ENCODE data around the gene COL25A1. TPM values are rescaled to one million over a fixed set of nuclear protein-coding genes. Genes with fewer than 3 reads are reported as not detected.

The COL25A1 gene
- total and polyA plus RNA-seq, 4 experiments from 2014 or later = 0.06 to 0.55 (median 0.44) TPM; not detected in 1

DNA sequence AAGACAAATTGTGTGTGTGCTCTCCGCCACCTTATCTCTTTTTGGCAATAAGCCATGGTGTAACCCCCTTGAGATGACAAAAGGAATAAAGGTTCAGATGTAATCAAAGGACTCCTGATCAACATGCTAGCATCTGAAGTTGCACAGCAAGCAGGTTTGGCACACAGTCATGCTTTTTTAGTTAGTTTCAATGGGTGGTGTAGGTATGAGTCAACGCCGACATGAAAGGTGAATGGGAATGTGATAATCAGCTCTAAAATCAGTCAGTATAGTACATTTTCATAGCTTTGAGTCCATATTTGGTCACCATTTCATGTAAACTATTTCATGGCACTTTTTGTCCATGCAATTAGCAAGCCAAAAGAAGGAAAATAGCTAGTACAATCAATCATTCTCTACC, 489.2 kb downstream of the COL25A1 start:
- intact Hi-C loops (cut with micrococcal nuclease) = no loop called here
- Mint-ChIP-seq H3K4me1 (peaks cover 0 to 2% (median 0%) of the 10 kb centered on the region in 4 donors), H3K36me3 (no peaks in the 10 kb centered on the region)

DNA sequence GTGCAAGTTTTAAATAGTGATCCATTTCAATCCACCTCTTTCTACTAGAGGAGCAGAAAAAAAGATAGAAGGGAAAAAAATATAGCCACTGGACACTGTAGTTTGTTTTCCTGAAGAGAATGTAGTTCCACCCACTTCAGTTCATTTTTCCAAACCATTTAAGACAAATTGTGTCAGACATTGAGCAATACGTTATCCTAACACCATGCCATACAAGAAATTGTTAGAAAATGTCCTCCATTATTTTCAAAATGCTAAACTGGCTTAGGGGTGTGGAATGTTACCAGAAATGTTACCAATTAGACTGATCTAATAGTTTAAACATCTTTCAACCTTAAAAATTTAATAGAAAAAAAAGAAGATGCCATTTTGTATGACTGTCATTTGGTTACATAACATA, 491.0 kb downstream of the COL25A1 start:
- Histone ChIP-seq H3K9me3 (ENCODE audit: control insufficient read depth in 1 of 2, low read length in 2 of 2) (no peaks in the 10 kb centered on the region), H3K4me3 (ENCODE audit: low read length in 2 of 2) (no peak overlapping the region), H3K27me3 (ENCODE audit: insufficient read depth, low read length) (no peaks in the 10 kb centered on the region), H3K36me3 (ENCODE audit: insufficient read depth, low read length) (no peaks in the 10 kb centered on the region), H3K4me1 (ENCODE audit: insufficient read depth, low read length) (no peaks in the 10 kb centered on the region), H3K27ac (ENCODE audit: low read depth, low read length) (no peak overlapping the region)
- Mint-ChIP-seq H3K27ac (no peak overlapping the region), H3K36me3 (no peaks in the 10 kb centered on the region), H3K27me3 (peaks cover 11 to 14% of the 10 kb centered on the region in 2 donors), H3K4me1 (peaks cover 0 to 4% (median under 1%) of the 10 kb centered on the region in 4 donors), H3K4me3 (no peak overlapping the region), H3K9me3 (no peaks in the 10 kb centered on the region)
- CTCF ChIA-PET (ENCODE audit: partially characterized antibody) = no interaction called here
- POLR2A ChIA-PET (ENCODE audit: partially characterized antibody) = no interaction called here
- DNase-seq = no peak
- intact Hi-C loops (cut with micrococcal nuclease) = no loop called here

More for the DNA sequence above, 489.2 kb downstream of the COL25A1 start:
- Histone ChIP-seq H3K27me3 (ENCODE audit: insufficient read depth, low read length) (no peaks in the 10 kb centered on the region), H3K36me3 (ENCODE audit: insufficient read depth, low read length) (no peaks in the 10 kb centered on the region), H3K4me3 (ENCODE audit: low read length in 2 of 2) (no peak overlapping the region), H3K27ac (ENCODE audit: low read depth, low read length) (no peak overlapping the region), H3K4me1 (ENCODE audit: insufficient read depth, low read length) (no peaks in the 10 kb centered on the region), H3K9me3 (ENCODE audit: control insufficient read depth in 1 of 2, low read length in 2 of 2) (no peaks in the 10 kb centered on the region)
- no peak for DNase-seq
- CTCF ChIA-PET (ENCODE audit: partially characterized antibody) = no interaction called here
- Mint-ChIP-seq H3K27me3 (peaks cover 4 to 8% of the 10 kb centered on the region in 2 donors), H3K4me3 (no peak overlapping the region), H3K27ac (no peak overlapping the region), H3K9me3 (no peaks in the 10 kb centered on the region)
- POLR2A ChIA-PET (ENCODE audit: partially characterized antibody) = no interaction called here

DNA sequence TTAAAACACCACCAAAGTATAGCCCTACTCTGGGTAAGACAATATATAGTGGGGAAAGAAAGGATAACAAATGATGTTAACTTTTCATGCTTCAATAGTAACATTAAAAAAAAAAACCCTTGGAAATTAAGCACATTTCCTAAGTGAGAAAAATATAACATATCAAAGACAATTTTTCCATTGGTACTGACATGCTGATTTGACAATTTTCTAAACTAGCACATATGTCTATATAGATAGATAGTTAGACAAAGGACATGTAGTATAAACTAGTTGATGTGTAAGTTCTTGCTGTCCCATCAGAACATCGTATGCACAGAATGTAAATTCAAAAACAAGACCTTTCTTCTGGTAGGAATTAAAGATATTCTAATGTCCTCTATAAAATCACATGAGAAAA, 492.4 kb downstream of the COL25A1 start:
- H3K4me3 Mint-ChIP-seq = no peak overlapping the region
- peaks cover 0 to 4% (median under 1%) of the 10 kb centered on the region in 4 donors for H3K4me1 Mint-ChIP-seq
- intact Hi-C loops (cut with micrococcal nuclease) = no loop called here
- no peak overlapping the region for H3K27ac ChIP-seq (ENCODE audit: low read depth, low read length)
- H3K36me3 Mint-ChIP-seq = no peaks in the 10 kb centered on the region
- H3K27me3 ChIP-seq (ENCODE audit: insufficient read depth, low read length) = no peaks in the 10 kb centered on the region
- H3K27me3 Mint-ChIP-seq = peaks cover 11 to 13% of the 10 kb centered on the region in 2 donors
- ChIA-PET CTCF (ENCODE audit: partially characterized antibody) (no interaction called here), POLR2A (ENCODE audit: partially characterized antibody) (no interaction called here)
- no peaks in the 10 kb centered on the region for H3K36me3 ChIP-seq (ENCODE audit: insufficient read depth, low read length)
- no peaks in the 10 kb centered on the region for H3K9me3 ChIP-seq (ENCODE audit: control insufficient read depth in 1 of 2, low read length in 2 of 2)
- no peak overlapping the region for H3K4me3 ChIP-seq (ENCODE audit: low read length in 2 of 2)
- no peaks in the 10 kb centered on the region for H3K4me1 ChIP-seq (ENCODE audit: insufficient read depth, low read length)
- DNase-seq = no peak
- no peak overlapping the region for H3K27ac Mint-ChIP-seq
- no peaks in the 10 kb centered on the region for H3K9me3 Mint-ChIP-seq

DNA sequence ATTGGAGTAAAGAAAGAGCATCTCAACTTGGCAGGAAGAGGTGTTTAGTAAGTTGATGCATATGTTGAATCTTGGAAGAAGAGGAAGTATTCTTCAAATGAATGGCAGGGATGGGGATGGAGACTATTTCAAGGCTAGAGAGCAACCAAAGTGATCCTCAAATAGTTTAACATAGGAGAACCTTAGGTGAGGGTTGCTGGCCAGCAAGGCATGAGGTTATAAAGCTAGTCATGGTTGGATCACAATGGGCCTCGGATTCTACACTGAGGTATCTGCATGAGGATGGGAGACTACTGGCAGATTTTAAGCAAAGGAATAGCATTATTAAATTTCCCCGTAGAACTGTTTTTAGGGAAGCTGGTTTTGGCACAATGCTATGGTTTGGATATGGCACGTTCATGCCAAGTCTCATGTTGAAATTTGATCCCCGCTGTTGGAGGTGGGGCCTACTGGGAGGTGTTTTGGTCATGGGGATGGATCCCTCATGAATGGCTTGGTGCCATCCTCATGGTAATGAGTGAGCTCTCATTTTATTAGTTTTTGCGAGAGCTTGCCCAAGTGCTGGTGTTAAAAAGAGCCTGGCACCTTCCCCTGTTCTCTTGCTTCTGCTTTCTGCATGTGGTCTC, 497.7 kb downstream of the COL25A1 start:
- CTCF ChIA-PET (ENCODE audit: partially characterized antibody) = no interaction called here
- peaks cover 8% of the 10 kb centered on the region in 2 donors for H3K27me3 Mint-ChIP-seq

DNA sequence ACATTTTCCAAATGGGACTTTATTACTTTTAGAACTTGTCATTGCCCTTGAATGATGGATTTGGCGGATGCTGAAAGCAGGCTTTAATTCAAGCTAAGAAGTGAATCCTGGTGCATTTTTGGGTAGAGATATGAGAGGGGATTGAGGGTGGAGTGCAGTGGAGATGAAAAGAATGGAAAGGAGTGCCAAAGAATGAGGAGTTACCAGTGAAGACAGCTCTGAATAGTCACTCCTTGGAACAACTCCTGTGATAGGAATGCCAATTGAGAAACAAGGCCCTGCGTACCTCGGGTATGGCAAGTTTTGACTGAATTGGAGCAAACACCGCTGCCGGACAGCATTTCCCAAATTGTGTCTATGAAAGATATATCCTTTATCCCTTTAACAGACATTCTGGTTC, 503.2 kb downstream of the COL25A1 start:
- intact Hi-C loops (cut with micrococcal nuclease) = no loop called here

More for the DNA sequence above, 497.7 kb downstream of the COL25A1 start:
- intact Hi-C loops (cut with micrococcal nuclease) = no loop called here
- Mint-ChIP-seq H3K27ac (no peak overlapping the region), H3K4me3 (no peak overlapping the region), H3K9me3 (no peaks in the 10 kb centered on the region), H3K36me3 (no peaks in the 10 kb centered on the region), H3K4me1 (peaks cover 0 to 4% (median 0%) of the 10 kb centered on the region in 4 donors)
- H3K36me3 ChIP-seq (ENCODE audit: insufficient read depth, low read length) = no peaks in the 10 kb centered on the region
- H3K4me1 ChIP-seq (ENCODE audit: insufficient read depth, low read length) = no peaks in the 10 kb centered on the region
- H3K27ac ChIP-seq (ENCODE audit: low read depth, low read length) = no peak overlapping the region
- H3K4me3 ChIP-seq (ENCODE audit: low read length in 2 of 2) = no peak overlapping the region
- POLR2A ChIA-PET (ENCODE audit: partially characterized antibody) = no interaction called here
- DNase-seq = no peak
- no peaks in the 10 kb centered on the region for H3K9me3 ChIP-seq (ENCODE audit: control insufficient read depth in 1 of 2, low read length in 2 of 2)
- no peaks in the 10 kb centered on the region for H3K27me3 ChIP-seq (ENCODE audit: insufficient read depth, low read length)

DNA sequence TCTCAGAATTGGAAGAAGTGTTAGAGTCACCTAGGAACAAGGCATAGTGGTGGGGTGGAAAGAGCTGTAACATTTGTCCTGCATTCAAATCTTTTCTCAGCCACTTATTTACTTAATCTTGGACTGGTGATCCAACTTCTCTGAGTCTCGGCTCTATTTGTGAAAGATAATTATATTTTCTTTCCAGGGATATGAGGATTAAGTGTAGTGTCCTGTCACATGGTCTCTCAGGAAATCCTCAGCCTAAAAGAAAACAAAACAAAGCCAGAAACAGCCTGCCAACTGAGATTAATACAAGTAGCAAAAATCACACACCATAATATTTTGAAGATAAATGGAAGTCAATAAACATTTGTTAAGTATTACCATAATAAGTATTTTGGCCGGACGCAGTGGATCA, 506.3 kb downstream of the COL25A1 start:
- POLR2A ChIA-PET (ENCODE audit: partially characterized antibody) = no interaction called here

More for the DNA sequence above, 503.2 kb downstream of the COL25A1 start:
- no peak overlapping the region for H3K4me3 Mint-ChIP-seq
- H3K27me3 ChIP-seq (ENCODE audit: insufficient read depth, low read length) = no peaks in the 10 kb centered on the region
- H3K27me3 Mint-ChIP-seq = peaks cover 0 to 5% of the 10 kb centered on the region in 2 donors
- DNase-seq = no peak
- no peak overlapping the region for H3K4me3 ChIP-seq (ENCODE audit: low read length in 2 of 2)
- H3K27ac Mint-ChIP-seq = no peak overlapping the region
- ChIA-PET POLR2A (ENCODE audit: partially characterized antibody) (no interaction called here), CTCF (ENCODE audit: partially characterized antibody) (no interaction called here)
- H3K4me1 ChIP-seq (ENCODE audit: insufficient read depth, low read length) = no peaks in the 10 kb centered on the region
- H3K27ac ChIP-seq (ENCODE audit: low read depth, low read length) = no peak overlapping the region
- no peaks in the 10 kb centered on the region for H3K36me3 Mint-ChIP-seq
- no peaks in the 10 kb centered on the region for H3K9me3 Mint-ChIP-seq
- no peaks in the 10 kb centered on the region for H3K4me1 Mint-ChIP-seq
- no peaks in the 10 kb centered on the region for H3K36me3 ChIP-seq (ENCODE audit: insufficient read depth, low read length)
- no peaks in the 10 kb centered on the region for H3K9me3 ChIP-seq (ENCODE audit: control insufficient read depth in 1 of 2, low read length in 2 of 2)

DNA sequence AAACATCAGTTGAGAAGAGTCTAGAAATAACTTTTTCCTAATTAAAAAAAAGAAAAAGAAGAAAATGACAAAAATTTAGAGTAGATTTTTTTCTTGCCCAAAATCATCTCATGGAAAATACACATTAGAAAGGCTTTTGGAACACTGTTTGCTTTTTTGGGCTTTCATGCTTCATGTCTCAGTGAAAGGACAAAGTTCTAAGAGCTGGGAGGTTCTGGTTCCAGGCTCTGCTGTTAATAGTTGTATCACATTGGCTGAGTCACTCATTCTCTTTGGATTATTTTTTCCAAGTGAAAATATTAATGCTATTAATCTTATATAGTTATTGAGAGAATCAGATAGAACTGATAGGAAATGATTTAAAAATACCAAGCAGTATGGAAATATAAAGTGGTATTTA, 506.7 kb downstream of the COL25A1 start:
- no peak overlapping the region for H3K4me3 ChIP-seq (ENCODE audit: low read length in 2 of 2)
- Mint-ChIP-seq H3K9me3 (no peaks in the 10 kb centered on the region), H3K4me1 (no peaks in the 10 kb centered on the region), H3K27ac (no peak overlapping the region), H3K27me3 (peaks cover 0 to 7% of the 10 kb centered on the region in 2 donors), H3K36me3 (no peaks in the 10 kb centered on the region), H3K4me3 (no peak overlapping the region)
- no peaks in the 10 kb centered on the region for H3K27me3 ChIP-seq (ENCODE audit: insufficient read depth, low read length)
- intact Hi-C loops (cut with micrococcal nuclease) = no loop called here
- no peaks in the 10 kb centered on the region for H3K9me3 ChIP-seq (ENCODE audit: control insufficient read depth in 1 of 2, low read length in 2 of 2)
- H3K36me3 ChIP-seq (ENCODE audit: insufficient read depth, low read length) = no peaks in the 10 kb centered on the region
- ChIA-PET POLR2A (ENCODE audit: partially characterized antibody) (no interaction called here), CTCF (ENCODE audit: partially characterized antibody) (no interaction called here)
- H3K4me1 ChIP-seq (ENCODE audit: insufficient read depth, low read length) = no peaks in the 10 kb centered on the region
- H3K27ac ChIP-seq (ENCODE audit: low read depth, low read length) = no peak overlapping the region
- DNase-seq = no peak

More for the DNA sequence above, 506.3 kb downstream of the COL25A1 start:
- DNase-seq = no peak
- Mint-ChIP-seq H3K4me1 (no peaks in the 10 kb centered on the region), H3K36me3 (no peaks in the 10 kb centered on the region), H3K27me3 (peaks cover 0 to 7% of the 10 kb centered on the region in 2 donors), H3K4me3 (no peak overlapping the region), H3K27ac (no peak overlapping the region), H3K9me3 (no peaks in the 10 kb centered on the region)
- Histone ChIP-seq H3K9me3 (ENCODE audit: control insufficient read depth in 1 of 2, low read length in 2 of 2) (no peaks in the 10 kb centered on the region), H3K27ac (ENCODE audit: low read depth, low read length) (no peak overlapping the region), H3K4me1 (ENCODE audit: insufficient read depth, low read length) (no peaks in the 10 kb centered on the region), H3K36me3 (ENCODE audit: insufficient read depth, low read length) (no peaks in the 10 kb centered on the region), H3K4me3 (ENCODE audit: low read length in 2 of 2) (no peak overlapping the region), H3K27me3 (ENCODE audit: insufficient read depth, low read length) (no peaks in the 10 kb centered on the region)
- CTCF ChIA-PET (ENCODE audit: partially characterized antibody) = no interaction called here
- intact Hi-C loops (cut with micrococcal nuclease) = no loop called here

DNA sequence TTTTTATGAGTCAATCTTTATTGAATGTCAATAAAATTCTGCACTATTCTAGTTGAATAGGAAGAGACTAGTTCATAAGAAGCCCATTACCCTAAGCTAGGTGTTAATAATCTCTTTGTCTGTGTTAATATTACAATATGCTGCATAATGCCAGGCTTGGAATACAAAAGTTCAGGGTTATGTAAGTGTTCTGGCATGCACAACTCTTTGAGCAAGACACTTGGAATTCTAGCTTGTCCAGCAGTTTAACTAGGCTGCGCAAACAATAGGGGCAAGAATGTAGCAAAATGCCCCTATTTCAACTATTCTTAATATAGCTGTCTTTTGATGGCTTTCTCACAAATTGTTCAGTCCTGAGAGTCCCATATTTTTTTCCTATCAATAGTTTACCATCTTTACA, 508.3 kb downstream of the COL25A1 start:
- H3K27ac Mint-ChIP-seq = no peak overlapping the region
- H3K4me1 Mint-ChIP-seq = no peaks in the 10 kb centered on the region
- intact Hi-C loops (cut with micrococcal nuclease) = no loop called here
- H3K27me3 Mint-ChIP-seq = peaks cover 0 to 5% of the 10 kb centered on the region in 2 donors
- H3K4me3 Mint-ChIP-seq = no peak overlapping the region
- H3K9me3 ChIP-seq (ENCODE audit: control insufficient read depth in 1 of 2, low read length in 2 of 2) = no peaks in the 10 kb centered on the region
- POLR2A ChIA-PET (ENCODE audit: partially characterized antibody) = no interaction called here
- no peak for DNase-seq
- CTCF ChIA-PET (ENCODE audit: partially characterized antibody) = no interaction called here
- no peak overlapping the region for H3K4me3 ChIP-seq (ENCODE audit: low read length in 2 of 2)
- no peaks in the 10 kb centered on the region for H3K36me3 ChIP-seq (ENCODE audit: insufficient read depth, low read length)
- H3K4me1 ChIP-seq (ENCODE audit: insufficient read depth, low read length) = no peaks in the 10 kb centered on the region
- no peaks in the 10 kb centered on the region for H3K27me3 ChIP-seq (ENCODE audit: insufficient read depth, low read length)
- no peaks in the 10 kb centered on the region for H3K9me3 Mint-ChIP-seq
- no peak overlapping the region for H3K27ac ChIP-seq (ENCODE audit: low read depth, low read length)
- H3K36me3 Mint-ChIP-seq = no peaks in the 10 kb centered on the region

All from CD4-positive, alpha-beta memory T cell (primary cell).